ENCODE data around the gene CTTNBP2NL.
"Not testable (repeated sequence)": the region's sequence is repeated elsewhere in the genome, so short reads cannot be mapped to it uniquely, and the experiment has no call there.

- TF ChIP-seq CTCF, POLR2A, POLR2AphosphoS5 (IDR thresholded peaks at IDR 0.05): not testable (repeated sequence)
Observed at GRCh38 chr1:112400706-112401105, 4.7 kb downstream of the CTTNBP2NL start.
